HG03066 (cell line): ENCODE measurements around the gene MORC3.
"Not testable (repeated sequence)": the region's sequence is repeated elsewhere in the genome, so short reads cannot be mapped to it uniquely, and the experiment has no call there.

Experiments
- ATAC-seq: cut with Tn5 transposase; IDR thresholded peaks from one replicate; pipeline ENCODE4 v1.9.1; 2021; ENCODE audit warnings: low read depth; ENCODE audit not compliant: unreplicated experiment

MORC3 gene

DNA sequence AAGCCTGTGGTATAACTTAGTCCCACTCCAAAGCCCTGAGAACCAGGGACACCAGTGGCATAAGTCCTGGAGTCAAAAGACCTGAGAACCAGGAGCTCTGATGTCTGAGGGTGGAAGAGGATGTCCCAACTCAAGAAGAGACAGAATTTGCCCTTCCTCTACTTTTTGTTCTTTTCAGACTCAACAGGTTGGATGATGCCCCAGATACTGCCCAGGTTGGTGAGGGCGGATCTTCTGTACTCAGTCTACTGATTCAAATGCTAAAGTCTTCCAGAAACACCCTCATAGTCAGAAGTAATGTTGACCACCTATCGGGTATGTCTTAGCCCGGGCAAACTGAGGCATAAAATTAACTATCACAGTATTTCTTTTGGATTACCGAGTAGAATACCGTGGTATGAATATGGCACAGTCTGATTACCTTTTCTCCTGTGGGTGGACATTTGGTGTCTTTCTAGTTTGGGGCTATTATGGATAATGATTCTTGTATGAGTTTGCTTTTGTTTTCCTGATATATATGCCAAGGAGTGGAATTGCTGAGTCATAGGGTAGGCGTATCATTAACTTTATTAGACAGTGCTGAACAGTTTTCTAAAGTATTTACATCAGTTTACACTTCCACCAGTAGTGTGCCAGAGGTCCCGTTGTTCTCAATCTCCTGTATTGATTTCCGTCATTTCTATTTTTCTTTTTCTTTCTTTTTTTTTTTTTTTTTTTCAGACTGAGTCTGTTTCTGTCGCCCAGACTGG lies 62.0 kb downstream of the MORC3 start:
- no peak for ATAC-seq

DNA sequence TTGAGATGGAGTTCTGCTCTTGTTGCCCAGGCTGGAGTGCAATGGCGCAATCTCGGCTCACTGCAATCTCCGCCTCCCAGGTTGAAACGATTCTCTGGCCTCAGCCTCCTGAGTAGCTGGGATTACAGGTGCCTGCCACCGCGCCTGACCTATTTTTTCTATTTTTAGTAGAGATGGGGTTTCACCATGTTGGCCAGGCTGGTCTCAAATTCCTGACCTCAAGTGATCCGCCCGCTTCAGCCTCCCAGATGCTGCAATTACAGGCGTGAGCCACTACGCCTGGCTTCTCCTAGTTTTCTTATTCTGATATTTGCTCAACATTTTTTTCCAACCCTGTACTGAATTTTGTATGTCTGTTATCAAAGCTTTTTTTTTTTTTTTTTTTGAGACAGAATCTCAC lies 62.7 kb downstream of the MORC3 start:
- not testable (repeated sequence) for ATAC-seq

DNA sequence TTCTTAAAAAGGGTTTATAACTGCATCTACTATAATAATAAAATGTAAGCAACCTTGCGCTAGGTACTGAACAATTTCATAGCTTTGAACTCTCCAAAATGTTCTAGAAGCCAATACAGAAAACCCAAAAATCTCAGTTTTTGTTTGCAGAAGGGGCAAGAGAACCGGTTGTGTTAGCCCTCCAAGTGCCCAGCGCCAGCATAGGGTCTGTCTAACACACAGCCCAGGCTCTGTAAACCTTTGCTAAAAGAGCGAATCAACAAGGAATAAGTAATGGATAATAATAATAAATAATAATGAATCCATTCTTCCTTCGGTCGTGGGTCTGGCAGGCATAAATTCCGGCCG lies 64.9 kb downstream of the MORC3 start:
- ATAC-seq, result peak; percentile 8

DNA sequence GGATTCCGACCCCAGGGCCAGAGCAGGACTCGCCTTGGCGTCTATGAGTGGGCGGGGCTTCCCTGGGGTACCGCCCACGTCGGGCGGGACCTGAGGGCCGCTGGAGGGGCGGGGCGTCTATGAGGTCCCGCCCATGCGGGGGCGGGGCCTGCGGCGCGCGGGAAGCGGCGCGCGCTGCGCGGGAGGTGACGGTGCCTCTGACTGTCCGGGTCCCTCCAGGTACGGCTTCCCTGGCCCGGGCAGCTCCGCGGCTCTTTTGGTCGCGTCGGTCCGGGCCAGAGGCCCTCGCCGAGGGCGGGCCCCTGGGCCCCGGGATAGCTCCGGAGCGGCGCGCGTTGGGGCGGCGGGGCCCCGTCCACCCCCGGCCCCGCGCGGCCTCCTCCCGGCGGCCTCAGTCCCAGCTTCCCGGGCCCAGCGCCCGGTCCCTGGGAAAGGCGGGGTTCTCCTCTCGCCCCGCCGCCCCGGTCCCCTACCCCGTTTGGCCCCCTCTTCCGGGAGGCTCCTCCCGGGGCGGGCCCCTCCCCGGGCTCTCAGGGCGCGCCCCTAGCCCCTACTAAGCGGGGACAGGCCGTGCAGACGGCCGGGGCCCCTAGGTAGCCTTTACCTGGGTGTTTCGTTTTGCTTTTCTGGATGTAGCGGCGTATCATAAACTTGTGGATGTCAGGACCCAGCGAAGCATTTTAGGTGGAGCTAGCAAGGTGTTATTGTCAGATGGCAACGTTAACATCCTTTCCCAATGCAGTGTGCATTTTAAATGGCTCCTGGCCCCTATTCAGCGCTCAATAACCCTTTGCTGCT lies 65.4 kb downstream of the MORC3 start, which contains the start of gene CHAF1B:
TSS of gene CHAF1B (plus strand) at position 160 of the 798 bp plus-strand sequence. CDS start 745 bp downstream, outside the sequence.
- peak; percentile 82 for ATAC-seq

DNA sequence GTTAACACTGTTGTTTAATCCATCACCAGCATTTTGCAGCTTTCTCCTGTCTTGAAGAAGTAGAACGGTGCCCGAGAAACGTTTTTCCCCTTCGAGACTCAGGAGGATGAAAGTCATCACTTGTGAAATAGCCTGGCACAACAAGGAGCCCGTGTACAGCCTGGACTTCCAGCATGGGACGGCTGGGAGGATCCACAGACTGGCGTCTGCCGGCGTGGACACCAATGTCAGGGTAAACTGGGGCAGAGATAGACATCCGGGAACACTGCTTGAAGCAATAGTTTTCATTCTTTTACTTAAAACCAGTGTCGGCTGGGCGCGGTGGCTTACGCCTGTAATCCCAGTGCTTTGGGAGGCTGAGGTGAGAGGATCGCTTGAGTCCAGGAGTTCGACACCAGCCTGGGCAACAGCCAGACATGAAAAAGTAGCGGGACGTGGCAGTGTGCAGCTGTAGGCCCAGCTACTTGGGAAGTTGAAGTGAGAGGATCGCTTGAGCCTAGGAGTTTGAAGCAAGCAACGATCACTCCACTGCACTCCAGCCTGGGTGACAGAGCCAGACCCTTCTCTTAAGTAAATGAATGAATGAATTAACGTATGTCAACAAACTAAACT lies 66.1 kb downstream of the MORC3 start:
- no peak for ATAC-seq

DNA sequence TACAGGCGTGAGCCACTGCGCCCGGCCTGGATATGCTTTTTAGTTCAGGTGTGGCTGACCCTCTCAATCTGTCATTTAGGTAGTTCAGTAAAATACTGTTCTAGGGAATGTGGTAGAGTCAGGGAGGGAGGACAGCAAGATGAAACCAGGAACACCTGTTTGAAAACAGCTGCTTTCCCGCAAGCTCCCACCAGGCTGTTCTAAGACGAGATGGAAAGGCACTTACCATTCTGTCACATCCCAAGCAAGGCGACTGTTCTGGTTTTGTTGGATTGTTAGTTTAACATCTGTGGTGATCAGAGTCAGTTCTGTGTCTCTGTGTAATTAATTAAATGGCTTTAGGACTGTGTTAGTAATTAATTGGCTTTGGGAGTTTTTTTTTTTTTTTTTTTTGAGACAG lies 68.1 kb downstream of the MORC3 start:
- no peak for ATAC-seq

DNA sequence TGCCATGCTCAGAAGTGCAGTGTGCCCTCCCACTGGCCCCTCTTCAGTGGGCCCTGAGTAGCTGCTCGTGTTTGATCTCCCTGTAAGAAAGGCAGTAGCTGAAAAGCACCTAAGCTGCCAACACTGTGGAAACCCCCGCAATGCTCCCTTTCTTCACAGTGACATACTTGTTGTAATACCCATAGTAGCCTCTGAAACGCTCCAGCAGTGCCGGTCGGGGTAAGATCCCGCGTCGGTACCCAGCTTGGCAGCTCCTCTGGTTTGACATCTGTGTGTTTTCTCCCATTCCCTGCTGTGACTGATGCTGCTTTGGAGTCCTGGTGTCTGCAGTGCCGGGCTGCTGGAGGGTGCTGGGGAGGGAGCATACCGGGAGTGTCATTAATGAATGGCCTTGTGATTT lies 68.8 kb downstream of the MORC3 start:
- no peak for ATAC-seq

DNA sequence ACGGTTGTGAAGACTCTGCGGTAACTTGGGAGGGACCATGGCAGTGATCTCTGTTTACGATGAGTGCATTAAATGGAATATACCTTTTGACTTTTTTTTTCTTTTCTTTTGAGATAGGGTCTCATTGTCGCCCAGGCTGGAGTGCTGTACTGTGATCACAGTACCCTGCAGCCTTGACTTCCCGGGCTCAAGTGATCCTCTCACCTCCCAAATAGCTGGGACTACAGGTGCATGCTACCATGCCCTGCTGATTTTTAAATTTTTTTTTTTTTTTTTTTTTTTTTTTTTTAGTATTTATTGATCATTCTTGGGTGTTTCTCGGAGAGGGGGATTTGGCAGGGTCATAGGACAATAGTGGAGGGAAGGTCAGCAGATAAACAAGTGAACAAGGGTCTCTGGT lies 71.7 kb downstream of the MORC3 start:
- not testable (repeated sequence) for ATAC-seq

DNA sequence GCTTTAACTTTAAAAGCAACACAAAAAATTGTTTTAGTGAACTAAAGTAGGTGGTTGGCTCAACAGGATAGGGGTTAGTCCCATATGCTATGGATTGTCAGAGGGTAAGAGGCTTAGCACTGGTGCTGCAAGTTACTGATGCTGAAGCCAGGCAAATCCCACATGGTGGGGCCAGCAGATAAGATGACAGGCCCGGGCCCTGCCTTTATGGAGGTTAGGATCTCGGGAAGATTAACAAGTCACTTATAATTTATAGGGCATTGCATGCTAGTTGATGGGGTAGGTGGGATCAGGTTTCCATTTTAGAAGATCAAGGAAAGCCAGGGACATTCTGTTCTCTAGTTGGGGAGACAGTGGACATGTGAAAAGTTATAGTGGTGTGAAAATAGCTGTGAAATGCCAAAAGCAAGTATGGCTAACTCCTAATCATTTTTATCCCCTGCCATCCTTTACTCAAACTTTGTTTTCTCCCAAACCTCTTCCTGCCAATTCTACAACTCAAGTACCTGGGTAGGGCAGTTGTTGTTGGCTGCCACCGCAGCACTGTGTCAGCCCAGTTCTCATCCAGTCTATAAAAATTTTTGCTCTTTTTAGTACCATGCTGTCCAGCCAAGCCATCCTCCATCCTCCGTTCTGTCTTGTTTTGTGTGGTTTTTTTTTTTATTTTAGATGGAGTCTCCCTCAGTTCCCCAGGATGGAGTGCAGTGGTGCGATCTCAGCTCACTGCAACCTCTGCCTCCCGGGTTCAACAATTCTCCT lies 75.5 kb downstream of the MORC3 start:
- ATAC-seq, result no peak

DNA sequence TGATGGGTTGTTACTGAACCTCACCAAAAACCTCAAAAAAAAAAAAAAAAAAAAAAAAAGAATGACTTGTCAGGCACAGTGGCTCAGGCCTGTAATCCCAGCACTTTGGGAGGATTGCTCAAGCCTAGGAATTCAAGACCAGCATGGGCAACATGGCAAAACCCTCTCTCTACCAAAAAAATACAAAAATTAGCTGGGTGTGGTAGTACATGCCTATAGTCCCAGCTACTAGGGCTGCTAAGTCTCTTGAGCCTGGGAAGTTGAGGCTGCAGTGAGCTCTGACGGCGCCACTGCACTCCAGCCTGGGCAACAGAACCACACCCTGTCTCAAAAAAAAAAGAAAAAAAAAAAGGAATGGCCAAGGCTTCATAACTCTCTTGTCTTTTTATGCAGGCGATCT lies 76.3 kb downstream of the MORC3 start:
- ATAC-seq, result no peak

DNA sequence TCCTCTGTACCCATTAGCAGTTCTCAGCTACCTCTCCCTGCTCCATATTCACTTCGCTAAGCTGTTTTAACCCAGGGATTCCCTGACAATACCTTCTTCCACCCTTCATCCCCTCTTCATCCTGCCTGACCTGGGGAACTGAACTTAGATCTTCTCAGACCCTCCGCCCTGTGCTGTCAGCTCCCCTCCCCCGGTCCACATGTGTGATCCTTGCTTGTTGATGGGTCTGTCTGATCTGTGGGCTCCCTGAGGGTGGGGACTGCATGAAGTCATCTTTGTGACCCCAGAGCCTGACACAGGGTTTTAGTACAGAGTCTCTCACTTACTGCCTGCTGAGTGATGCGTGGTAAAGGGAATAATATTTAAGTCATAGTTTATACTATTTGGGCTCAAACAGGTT lies 77.0 kb downstream of the MORC3 start:
- ATAC-seq, result no peak

DNA sequence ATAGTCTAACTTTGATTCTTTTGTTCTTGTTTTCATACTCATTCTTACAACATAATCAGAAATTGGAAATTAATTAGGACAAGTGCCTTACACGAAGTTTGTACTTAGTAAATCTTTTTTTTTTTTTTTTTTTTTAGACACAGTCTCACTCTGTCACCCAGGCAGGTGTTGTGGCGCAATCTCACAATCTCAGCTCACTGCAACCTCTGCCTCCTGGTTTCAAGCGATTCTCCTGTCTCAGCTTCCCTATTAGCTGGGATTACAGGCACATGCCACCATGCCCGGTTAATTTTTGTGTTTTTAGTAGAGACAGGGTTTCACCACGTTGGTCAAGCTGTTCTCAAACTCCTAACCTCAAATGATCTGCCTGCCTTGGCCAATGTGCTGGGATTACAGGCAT lies 77.6 kb downstream of the MORC3 start:
- no peak for ATAC-seq

DNA sequence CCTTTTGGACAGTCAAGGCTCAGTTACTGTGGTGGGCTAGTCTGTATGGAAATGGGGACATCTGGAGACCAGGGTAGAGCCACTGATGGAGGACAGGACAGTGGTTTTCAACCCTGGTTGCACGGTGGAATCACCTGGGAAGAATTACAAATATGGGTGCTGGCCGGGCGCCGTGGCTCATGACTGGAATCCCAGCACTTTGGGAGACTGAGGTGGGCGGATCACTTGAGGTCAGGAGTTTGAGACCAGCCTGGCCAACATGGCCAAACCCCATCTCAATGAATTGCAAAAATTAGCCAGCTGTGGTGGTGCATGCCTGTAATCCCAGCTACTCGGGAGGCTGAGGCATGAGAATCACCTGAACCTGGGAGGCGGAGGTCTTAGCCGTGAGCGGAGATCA lies 79.7 kb downstream of the MORC3 start:
- ATAC-seq, result not testable (repeated sequence)

DNA sequence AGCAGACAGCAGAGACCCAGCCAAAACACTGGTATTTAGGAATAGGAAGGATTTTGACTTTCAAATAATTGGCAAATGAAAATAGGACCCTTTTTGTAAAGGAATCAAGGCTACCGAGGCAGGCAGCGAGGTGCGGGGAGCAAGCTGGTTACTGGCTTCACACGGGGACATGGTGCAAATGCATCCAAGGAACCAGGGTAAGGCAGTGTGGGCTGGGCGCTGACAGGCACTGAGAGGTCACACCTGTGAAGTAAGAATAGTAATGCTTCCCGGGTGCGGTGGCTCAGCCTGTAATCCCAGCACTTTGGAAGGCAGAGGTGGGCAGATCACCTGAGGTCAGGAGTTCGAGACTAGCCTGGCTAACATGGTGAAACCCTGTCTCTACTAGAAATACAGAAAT lies 80.7 kb downstream of the MORC3 start:
- ATAC-seq, result no peak

DNA sequence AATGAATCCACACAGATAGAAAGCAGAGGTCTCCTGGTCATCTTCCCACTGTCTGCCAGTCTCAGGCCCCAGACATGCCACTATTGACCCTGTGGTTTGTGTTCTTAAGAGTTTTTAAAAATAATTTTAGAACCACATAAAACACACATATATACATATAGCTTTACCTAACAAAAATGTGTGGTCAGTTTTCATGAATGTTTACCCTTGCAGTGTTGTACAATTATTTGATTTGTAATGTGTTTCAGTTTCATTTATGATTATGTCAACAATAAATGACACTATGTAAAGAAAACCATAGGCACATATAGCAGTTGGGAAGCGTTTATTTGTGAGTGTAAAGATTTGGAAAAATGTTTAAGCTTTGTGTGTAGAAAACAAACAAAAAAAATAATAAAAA lies 82.3 kb downstream of the MORC3 start:
- ATAC-seq, result no peak

DNA sequence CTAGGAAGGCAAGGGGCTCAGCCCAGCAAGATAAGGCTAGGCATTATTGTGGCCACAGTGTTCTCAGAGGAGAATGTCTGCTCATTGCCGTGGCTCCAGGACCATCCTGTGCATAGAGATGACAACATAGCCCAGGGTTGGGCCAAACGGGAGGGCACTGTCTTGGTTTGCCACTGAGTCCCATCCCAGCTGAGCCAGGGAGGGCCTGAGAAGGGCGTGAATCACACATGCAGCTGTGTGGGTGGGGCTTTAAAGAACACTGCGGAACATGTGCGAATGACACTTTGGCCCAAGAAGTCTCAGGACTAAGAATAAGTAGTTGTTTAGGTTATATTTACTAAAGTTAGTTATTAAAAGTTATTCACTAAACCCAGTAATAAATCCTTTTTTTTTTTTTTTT lies 83.7 kb downstream of the MORC3 start:
- ATAC-seq, result no peak

DNA sequence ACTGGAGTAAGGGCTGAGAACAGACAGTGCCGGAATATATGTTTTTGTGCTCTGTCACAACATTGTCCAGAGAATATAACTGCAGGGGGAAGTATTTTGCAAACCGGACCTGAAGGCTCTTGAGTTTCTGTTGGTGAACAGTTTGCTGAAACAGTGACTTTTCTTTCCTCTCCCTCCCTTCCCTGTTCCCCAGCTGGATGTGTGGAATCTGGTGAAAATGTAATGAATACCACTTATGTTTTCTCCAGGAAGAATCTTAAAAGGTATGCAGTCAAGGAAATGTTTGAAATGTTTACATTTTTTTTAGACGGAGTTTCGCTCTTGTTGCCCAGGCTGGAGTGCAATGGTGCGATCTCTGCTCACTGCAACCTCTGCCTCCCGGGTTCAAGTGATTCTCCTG lies 88.6 kb downstream of the MORC3 start:
- no peak for ATAC-seq

DNA sequence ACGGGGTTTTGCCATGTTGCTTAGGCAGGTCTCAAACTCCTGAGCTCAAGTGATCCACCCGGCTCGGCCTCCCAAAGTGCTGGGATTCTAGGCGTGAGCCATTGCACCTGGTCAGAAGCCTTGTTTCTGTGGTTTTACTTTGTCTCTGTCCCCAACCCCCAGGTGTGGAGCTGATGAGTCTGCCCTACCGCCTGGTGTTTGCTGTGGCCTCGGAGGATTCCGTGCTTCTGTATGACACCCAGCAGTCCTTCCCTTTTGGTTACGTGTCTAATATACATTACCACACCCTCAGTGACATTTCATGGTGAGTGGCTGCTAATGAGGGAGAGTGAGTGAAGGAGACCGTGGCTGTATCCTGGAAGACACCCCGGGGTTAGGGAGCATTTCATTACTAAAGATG lies 91.3 kb downstream of the MORC3 start:
- ATAC-seq, result no peak

DNA sequence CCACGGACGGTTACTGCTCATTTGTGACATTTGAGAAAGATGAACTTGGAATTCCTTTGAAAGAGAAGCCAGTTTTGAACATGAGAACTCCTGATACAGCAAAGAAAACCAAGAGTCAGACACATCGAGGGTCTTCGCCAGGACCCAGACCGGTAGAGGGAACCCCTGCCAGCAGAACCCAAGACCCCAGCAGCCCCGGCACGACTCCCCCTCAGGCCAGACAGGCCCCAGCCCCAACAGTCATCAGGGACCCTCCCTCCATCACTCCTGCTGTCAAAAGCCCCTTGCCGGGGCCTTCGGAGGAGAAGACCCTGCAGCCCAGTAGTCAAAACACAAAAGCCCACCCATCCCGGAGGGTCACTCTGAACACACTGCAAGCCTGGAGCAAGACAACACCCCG lies 92.9 kb downstream of the MORC3 start:
- ATAC-seq, result no peak

DNA sequence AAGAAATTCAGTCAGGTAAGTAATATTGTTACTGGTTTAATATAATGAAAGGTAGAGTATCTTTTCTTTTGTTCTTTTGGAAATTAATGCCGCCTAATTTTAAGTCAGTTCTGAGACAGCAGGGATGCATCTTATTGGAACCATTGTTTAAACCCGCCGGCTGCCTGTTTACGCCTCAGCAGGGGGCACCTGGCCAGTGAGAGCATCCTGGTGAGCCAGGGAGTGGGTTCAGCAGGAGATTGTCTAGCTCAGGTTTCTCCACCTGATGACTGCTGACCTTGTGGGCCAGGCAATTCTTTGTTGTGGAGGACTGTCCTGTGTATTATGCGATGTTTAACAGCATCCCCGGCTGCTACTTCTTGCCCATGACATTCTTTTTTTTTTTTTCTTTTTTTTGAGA lies 95.4 kb downstream of the MORC3 start:
- ATAC-seq, result no peak

DNA sequence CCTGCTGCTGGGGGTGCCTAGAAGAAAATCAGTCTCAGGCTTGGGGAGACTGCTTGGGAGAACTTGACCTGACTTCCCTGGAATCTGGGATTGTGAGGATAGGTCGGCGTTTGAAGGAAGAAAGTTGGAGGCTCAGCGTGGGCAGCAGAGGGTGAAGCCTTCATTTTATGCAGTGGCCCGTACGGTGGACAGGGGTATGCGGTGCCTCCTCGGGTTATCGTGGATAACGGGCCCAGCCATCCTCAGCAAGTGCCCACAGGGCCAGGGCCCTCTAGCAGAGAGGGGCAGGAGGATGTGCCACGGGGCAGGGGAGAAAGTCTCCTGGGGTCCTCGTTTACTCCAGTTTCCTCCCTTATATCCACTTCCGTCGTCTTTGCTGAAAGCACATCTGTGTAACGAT lies 99.2 kb downstream of the MORC3 start:
- ATAC-seq, result no peak
